GM12865 (cell line): ENCODE measurements around the gene CD58.

Experiments
- DNase-seq: peaks from one replicate; pipeline ENCODE4 v3.0.0; 2010; ENCODE audit warnings: low read depth
- H3K4me3 ChIP-seq: 2 replicates; pipeline ENCODE4 v1.5.1; 2011; ENCODE audit warnings: mild to moderate bottlenecking, low read depth, low read length, control low read depth
- TF ChIP-seq, protein P1 (sequence below): IDR thresholded peaks from 2 replicates; pipeline ENCODE4 v1.5.1; 2011; ENCODE audit warnings: low read length, control low read depth, low read depth, inconsistent platforms; ENCODE audit not compliant: insufficient read depth; ENCODE audit errors: missing control alignments

CD58 gene

DNA sequence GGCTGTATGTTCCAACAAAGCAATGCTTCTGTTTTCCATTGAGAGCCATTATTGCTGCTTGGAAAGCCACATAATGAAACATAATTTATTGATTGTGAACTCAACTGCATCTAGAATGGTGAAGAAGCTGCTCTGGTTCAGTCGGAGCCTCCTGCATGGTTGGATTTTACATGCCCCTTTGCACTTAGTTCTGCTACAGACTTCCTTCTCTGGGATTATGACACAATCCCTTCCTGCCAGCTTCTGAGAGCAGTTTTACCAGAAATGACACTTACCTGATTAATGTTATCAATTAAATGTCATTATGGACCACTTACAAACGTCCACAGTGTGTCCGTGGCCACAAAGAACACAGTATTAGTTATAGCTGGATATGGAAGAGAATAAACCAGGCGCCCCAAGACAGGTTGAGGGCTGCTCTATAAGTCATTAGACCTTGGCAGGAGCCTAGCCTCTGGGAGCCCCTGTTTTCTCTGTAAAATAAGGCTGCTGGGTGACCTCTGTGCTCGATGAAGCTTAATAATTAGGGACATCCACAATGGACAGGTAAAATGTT is 7.0 kb upstream of the CD58 start:
- no peak for DNase-seq
- TF ChIP-seq, protein P1, sequence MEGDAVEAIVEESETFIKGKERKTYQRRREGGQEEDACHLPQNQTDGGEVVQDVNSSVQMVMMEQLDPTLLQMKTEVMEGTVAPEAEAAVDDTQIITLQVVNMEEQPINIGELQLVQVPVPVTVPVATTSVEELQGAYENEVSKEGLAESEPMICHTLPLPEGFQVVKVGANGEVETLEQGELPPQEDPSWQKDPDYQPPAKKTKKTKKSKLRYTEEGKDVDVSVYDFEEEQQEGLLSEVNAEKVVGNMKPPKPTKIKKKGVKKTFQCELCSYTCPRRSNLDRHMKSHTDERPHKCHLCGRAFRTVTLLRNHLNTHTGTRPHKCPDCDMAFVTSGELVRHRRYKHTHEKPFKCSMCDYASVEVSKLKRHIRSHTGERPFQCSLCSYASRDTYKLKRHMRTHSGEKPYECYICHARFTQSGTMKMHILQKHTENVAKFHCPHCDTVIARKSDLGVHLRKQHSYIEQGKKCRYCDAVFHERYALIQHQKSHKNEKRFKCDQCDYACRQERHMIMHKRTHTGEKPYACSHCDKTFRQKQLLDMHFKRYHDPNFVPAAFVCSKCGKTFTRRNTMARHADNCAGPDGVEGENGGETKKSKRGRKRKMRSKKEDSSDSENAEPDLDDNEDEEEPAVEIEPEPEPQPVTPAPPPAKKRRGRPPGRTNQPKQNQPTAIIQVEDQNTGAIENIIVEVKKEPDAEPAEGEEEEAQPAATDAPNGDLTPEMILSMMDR, result no peak
- H3K4me3 ChIP-seq, result no peak overlapping the region

DNA sequence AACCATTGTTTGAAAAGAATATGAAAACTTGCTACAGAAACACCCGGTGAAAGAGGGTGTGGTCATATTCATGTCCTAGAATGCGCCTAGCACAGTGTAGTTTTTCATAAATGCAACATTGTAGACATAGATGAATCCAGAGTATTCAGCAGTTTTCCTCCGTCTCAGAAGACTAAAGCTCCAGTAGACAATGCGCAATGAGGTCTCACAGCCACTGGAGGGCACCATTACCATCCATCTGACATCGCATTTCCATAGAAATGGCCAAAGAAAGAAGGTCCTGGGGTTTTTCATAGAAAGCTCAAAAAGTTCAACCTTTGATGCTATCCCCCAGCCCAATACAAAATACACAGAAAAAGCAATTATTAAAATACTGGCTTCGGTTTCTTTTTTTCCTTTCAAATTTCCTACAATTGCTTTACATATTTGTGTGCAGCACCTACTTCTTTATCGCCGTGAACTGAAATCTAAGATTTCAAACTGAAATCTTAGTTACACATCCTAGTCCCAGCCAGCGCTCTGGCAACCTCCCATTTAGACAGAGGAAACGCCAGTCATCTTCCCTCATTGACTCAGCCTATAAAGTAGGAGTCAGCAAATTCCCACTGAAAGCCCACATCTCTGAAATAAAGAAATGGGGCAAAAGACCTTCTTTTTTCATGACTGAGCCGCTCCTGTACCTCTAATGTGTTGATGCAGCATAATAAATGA is 3.9 kb upstream of the CD58 start:
- H3K4me3 ChIP-seq, result no peak overlapping the region
- TF ChIP-seq, protein P1, result peak; percentile 84
- DNase-seq, result peak; percentile 76

DNA sequence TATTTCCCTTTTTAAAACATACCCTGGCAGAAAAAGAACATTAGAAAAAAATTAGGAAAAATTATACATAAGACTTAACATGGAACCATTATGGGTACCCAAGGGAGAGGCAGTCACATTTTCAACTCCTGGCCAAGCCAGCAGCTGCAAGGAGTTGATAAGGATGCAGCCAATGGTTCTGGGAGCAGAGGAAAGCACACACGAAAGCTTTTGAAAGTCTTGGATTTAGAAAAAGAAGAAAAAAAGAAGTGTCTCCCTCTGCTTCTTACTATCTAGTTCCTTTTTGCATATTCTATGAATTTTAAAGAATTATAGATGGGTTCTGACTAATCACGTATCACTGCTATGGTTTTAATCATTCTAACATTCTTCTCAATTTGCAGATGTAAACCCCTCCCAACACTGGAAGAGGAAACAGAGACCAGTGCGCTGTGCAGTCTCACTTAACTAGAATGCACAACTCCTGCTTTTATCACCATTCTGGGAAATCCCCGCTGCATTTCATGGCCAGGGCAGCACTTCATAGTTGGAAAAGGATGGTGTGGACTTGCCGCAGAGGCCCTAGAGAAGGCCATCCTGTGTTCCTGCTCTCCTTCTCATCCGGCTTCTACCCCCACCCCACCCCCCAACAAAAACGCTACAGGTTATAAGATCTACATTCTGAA is 2.7 kb upstream of the CD58 start:
- TF ChIP-seq, protein P1, result no peak
- H3K4me3 ChIP-seq, result no peak overlapping the region
- no peak for DNase-seq

DNA sequence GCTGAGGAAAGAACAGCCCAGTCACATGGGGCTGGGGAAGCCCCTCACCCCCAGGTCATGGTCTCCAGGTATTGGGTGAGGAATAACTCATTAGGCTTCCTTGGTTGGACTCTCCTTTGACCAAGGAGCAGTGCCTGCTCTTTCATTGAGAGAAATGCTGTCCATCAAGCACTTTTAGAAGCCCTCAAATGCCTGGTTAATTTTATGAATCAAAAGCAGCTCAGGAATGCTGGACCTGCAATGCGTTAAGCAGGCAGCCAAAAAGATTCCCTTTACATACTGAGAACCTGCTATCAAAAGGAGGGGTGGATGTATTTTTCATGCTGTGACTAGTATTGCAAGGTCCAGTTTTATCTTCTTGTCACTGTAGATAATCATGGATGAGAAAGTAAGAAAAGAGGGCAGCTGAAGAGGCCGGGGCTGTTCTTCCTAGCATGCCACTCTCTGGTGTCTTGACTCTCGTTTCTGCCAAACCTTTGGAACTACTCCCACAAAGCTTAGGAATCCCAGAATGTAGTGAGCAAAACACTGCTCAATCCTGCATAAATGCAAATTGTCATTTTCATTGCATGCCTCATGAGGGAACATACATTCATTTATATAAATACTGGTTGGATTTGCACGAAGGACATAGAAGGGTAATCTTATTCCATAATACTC is 2.1 kb upstream of the CD58 start:
- no peak overlapping the region for H3K4me3 ChIP-seq
- TF ChIP-seq, protein P1, result no peak
- no peak for DNase-seq

DNA sequence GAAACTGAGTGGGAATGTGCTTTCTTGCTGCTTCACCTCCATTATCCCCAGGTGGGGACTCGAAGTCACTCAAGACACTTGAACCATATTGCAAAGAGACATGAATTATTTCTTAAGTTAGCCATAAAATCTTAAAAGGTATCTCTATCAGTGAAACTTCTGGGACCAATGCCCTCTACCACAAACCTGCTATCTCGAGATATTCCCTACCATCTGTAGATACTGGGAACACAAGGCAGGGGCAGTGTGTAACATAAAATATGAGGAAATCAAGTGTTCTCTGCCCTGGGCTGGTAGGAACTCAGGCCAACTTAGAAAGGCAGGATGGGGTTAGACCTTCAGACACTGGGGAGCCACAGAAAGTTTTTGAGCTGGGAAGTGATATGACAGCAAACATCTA is 1.3 kb upstream of the CD58 start:
- DNase-seq, result no peak
- TF ChIP-seq, protein P1, result no peak
- H3K4me3 ChIP-seq, result peak overlapping the region; percentile 93

DNA sequence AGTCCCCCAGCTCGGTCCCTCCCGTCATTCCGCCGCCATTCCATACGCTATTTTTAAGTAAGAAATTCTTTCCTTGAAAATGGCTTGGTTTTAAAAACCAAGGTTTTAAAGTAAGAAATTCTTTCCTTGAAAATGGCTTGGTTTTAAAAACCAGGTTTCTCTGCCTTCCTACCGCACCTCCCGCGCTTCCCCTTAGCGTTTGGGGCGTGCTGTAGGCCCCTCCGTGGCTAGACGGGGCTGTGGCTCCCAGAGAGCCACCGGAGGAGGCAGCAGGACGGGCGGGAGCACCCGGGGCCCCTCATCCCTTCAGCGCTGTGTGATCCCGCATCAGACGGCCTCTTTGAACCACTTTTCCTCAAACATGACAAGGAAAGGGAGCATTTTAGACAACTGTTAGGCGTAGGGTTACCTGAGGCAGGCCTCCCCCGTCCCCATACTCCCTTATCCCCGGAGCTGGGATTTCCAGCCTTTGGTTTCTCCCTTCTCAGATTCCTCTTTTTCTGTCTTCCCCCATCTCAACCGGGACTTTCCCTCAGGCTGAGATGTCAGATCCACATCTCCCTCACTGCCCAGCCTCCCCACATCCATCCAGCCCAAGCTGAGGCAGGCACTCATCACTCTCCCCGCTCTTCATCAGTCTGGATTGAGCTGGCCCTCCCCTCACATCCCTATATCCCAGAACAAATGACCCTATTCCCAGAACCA is 541 bp upstream of the CD58 start:
- peak overlapping the region; percentile 93 for H3K4me3 ChIP-seq
- no peak for DNase-seq
- TF ChIP-seq, protein P1, result no peak
